HG03025 (cell line): Measurements from ENCODE around the gene RHEB.

ENCODE experiments used
- ATAC-seq: cut with Tn5 transposase; IDR thresholded peaks from one replicate; pipeline ENCODE4 v1.9.1; 2021; ENCODE audit warnings: mild to moderate bottlenecking, moderate library complexity; ENCODE audit not compliant: unreplicated experiment, low FRiP score

Gene RHEB

DNA sequence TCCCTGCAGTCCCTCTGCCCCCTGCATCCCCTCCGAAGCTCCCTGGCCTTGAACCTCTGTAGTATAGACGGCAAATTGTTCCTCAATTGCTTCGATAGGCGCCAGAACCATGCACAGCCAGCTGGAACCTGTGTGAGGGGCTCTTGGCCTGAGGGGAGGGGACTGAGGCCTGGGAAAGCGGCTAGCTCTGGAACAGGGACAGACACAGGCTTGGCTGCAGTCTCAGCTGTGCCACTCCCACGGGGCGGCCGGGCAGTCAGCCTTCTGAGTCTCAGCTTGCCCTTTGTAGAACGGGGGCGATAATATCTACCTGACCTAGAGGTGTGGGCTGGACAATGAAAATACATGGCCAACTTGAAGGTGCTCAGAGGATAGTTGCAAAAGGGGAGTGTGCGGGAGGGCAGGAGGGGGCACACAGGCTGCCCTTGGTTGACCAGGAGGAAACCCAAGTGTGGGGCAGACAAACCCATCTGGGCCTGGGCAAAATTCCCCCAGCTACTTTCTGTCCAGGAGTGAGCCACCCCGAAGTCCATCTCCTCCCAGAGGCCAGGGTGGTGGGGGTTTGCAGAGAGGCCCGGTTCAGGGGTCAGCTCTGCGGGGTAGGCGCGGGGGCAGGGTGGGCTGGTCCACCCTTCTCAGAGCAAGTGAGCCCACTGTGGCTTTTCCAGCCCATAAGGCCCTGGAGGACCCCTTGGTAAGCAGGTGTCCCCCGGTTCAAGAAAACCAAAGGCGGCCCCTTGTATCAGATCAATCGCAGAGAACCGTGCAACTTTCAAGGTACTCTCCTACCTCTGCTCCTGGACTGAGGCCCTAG, 84.4 kb downstream of the RHEB start:
- ATAC-seq: no peak

DNA sequence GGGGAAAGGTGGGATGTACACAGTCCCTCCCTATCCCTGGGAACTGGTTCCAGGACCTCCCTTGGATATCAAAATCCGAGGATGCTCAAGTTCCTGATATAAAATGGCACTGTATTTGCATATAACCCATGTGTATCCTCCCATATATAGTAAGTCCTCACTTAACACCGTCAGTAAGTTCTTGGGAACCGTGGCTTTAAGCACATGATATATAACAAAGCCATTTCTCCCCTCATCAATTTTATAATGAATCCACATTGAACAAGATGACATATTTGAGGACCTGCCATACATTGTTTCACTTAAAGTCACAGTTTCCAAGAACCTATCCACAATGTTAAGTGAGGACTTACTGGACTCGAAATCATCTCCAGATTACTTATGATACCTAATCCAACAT, 85.1 kb downstream of the RHEB start:
- no peak for ATAC-seq

DNA sequence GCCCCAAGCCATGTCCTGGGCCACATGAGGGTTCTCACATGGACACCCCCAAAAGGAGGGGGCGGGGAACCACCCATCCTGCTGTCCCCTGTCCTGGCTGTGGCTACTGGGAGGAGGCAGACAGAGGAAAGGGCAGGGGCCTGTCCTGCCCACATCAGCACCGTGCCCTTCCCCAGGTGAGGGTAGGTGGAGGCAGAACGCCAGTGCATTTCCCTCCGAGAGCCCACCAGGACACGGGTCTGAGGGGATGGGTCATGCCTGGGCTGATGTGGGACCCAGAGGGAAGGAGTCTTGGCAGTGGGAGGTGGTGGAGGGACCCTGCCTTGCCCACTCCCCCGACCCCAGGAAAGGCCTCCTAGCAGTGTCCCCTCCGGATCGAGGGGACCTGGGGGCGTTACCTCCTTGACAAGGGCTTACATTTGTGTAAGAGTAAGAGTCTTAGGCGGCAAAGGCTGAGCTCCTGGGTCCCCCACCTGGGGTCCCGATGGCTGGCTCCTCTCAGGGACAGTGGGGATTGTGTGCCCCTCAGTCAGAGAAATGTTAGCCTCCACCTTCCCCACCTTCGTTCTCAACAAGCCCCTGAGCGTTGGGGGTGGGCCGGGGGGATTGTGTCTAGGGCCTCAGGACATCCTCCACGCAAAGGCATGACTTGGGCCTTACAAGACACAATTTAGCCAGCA, 85.8 kb downstream of the RHEB start:
- ATAC-seq: no peak

DNA sequence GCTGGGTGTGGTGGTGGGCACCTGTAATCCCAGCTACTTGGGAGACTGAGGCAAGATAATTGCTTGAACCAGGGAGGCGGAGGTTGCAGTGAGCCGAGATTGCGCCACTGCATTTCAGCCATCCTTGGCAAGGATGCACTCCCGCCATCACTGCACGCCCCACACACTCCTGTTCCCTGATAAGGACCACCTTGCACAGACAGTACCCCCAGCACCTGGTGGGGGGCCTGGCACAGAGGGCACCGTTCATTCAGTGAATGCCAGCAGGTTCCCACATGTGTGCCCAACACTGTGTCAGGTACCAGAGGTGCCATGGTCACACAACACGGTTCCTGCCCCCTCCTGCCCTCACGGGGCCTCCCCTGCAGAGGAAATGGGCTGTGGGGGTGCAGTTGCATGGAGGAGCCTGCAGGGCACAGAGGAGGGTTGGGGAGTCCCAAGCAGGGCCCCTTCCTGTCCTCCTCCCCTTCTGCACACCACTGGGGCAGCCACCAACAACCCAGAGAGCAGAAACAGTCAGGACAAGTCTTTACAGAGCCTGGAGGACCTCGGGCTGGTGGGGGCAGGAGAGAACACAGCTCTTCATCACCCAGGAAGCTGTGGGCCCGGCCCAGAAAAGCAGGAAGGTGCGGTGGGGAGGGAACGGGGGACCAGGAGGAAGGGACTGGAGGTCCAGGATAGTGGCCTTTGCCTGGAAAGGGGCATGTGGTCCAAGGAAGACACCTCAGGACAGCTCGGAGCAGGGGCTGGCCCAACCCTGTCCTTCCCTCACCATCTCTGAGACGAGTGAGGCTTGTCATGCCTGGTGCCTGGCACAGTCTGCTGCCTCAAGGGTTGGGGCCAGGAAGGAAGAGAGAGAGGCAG, 86.8 kb downstream of the RHEB start:
- no peak for ATAC-seq

DNA sequence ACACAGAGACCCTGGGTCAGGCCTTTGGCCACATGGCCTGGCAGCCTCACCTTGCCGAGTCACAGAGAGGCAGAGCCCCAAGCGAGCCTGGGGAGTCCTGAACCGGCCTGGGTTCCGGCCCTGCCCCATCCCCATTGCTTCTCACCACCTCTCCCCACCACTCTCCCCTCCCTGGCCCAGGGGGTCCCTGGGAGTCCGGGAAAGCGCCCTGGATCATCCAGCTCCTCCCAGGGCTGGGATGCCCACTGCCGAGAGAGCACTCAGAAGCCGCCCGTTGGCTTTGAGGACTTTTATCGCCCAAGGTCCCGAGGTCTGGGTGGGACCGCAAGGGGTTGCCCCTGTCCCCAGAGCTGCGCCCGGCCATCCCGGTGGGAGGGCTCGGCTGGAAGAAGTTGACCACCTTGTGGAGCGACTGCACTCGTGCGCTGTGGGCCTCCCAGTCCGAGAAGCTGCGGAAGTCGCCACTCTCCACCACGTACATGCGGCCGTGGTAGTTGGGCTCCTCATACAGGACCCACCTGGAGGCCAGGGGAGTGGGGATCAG, 87.9 kb downstream of the RHEB start:
- ATAC-seq: no peak

DNA sequence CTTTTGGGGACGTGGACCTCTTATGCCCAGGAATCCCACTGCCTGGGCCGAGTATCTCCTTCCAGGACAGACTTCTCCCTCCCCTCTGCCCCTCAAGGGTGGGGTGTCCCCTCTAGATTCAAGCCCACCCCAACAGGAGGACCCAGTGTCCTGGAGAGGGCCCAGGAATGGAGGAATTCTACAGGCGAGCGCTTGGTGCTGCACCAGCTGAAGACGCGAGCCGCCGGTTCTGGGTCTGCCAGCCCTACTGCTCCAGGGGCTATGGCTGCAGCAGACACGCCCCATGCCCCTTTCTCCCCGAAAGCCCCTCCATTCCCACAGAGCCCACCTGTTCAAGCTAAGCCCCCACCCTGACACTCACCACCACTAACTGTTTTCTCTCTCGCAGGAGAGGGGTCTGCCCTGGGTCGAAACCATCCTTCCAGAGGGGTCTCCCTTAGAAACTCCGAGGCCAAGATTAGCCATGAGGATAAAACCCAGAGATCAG, 88.4 kb downstream of the RHEB start:
- ATAC-seq: no peak

DNA sequence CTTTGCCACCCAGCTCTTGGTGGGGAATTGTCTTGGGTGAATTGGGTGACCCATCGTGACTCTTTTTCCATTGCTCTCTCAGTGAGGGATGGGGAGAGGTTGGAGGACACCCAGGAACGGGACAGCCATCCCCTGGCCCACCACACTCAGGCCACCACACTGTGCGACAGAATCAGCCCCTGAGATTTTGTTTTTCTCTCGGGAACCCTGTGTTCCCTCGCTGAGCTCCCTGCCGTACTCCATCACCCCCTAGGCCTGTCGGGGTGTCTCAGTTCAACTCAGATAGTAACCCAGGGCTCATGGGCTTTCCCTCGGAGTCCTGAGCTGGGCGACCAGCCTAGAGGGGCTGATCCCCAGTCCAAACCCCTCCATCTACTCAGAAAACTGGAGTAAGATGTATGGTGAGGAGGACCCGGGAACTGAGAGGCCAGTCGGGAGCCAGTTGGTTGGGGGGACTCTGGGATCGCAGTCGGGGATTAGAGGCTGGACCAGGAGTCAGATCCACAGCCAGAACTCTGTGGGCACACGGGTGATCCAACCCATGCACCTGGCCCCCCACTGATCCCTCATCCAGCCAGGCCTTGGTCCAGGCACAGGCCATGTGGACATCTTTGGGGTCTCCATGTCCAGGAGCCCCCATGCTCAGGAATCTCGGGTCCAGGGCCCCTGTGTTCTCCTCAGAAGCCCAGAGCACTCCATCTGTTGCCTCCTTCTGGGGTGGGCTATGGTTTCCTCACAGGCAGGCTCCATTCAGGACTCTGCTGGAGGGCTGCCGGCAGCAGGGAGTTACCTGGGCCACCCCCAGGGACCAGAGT, 89.1 kb downstream of the RHEB start:
- no peak for ATAC-seq

DNA sequence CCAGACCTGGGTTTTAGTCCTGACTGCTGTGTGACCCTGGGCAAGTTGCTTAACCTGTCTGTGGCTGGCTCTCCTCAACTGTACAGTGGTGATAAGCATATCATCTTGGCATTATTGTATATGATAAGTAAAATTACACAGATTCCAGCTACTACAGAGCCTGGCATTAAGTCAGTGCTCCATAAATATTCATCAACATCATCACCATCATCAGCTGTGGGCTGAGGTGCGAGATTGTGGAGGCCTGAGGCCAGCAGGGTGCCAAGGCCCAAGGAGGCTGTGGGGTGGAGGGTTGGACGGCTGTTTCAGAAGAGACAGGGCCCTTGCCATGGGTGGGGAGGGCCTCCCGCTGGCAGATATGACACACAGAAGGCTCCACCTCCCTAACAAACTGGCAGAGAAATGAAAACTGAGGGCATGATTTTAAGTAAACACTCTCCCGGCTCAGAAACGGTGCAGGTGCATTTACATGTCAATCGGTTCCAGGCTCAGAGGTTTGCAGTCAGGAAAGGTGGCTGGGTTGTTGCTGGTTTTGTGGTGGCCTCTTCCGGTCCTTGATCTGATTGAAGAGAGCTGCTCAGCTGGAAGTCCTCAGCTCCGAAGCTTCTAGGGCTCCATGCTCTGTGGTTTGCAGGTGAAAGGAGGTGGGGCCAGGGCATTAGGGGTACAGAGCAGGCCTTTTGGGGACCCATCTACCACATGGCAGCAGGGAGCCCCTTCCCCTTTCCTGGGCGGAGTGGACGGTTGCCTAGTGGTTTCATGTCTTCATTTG, 89.9 kb downstream of the RHEB start:
- peak; percentile 53 for ATAC-seq

DNA sequence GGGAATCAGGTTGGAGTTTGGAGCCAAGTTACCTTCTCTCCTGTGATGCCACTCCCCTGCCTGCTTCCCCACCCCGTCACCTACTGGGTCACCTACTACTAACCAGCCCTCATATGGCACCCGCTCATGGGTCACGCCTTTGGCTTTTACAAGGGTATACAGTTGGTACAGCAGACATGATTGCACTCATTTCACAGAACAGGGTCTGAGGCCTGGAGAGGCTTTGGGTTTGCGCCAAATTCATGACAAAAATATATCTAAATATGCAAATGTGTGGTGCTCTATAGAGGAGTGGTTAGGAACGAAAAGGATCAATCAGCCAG, 90.5 kb downstream of the RHEB start:
- no peak for ATAC-seq

DNA sequence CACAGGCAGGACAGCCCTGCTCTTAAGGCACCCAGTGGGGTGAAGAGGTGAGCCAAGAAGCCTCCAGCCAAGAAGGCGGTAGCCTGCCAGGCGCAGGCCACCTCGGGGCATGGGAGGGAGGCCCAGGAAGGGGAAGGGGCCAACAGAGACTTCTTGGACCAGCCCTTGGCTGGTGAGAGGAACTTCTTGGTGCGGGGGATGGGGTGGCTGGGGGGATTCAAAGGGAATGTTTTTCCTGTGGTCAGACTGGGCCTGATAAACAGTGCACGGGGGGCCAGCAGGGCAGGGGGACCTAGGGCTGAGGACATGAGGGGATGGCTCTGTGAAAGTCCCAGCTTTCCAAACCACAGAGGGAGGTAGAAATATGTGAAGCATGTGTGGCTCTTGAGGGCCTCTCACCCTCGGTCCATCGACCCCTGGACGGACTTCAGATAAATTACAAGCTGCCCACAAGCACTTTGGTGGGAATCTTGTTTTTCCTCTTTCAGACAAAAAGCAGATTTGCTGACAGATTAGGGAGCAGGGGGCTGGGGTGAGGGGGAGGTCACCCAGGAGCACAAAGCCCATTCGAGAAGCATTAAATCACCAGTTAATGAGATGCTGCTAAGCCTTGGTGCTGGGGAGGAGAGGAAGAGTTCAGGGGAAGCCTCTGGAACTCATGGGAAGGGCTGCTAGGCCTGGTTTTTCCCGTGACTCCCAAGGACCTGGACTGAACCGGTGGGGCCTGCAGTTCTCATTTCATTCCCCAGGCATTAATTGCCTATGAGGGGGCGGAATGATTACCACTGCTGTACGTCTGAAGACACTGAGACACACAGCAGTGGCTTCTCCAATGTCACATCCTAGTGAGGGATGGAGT, 91.1 kb downstream of the RHEB start:
- ATAC-seq: no peak

DNA sequence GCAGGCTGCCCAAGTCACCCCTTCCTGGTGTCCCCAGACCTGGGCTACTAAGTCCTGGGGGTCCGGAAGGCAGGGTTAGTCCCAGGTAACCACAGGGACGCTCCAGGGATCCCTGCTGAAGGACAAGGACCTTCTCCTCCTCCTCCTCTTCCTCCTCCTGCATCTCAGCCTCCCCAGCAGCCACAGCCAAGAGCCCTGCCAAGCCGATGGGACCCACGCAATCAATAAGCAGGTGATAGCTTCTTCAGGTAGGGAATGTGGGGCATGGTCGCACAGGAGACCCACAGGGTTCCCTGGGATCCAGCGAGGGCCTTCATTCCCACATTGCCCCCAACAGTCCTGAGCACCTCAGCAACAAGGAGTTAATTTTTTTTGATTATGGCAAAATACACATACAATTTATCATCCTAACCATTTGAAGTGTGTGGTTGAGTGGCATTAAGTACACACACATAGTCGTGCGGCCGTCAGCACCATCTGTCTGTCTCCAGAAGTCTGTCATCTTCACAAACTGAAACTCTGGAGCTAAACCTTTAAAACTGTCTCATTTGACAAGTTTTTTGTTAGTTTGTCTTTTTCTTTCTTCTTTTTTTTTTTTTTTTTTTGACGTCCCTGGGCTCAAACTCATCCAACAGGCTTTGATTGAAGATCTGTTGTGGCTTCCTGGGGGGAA, 91.9 kb downstream of the RHEB start:
- no peak for ATAC-seq

DNA sequence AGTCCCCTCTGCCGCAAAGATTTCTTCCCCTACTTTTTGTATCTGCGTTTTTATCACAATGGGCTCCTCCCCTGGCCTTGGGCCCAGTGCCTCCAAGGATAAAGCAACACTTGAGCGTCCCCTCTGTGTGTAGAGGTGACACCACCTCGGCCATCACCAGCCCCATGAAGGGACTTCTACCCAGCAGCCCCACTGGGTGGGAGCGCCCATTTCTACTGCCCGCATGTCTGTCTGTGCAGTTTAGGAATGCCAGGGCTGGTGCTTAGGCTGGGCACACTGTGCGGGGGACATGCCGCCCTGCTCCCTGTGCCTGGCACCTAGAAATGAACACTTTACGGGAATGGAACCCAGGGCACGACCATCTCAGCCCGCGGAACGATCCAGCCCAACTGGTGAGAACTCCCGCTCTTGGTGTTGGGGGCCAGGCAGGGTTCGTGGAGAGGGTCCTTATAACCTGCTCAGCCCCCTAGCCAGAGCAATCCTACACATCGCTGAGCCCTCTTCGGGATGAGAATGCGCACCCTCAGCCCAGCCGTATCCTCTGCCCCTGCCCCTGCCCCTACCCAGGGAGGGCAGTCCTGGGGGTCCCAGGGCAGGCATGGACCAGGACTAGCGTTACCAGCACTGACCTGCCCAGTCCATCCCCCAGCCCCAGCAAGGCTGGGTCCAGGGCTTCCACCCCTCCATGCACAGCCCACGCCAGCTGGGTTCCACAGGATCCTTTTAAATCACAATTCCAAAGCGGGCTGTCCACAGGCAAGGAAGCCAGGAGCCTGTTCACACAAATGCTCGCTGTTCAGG, 92.6 kb downstream of the RHEB start:
- no peak for ATAC-seq

DNA sequence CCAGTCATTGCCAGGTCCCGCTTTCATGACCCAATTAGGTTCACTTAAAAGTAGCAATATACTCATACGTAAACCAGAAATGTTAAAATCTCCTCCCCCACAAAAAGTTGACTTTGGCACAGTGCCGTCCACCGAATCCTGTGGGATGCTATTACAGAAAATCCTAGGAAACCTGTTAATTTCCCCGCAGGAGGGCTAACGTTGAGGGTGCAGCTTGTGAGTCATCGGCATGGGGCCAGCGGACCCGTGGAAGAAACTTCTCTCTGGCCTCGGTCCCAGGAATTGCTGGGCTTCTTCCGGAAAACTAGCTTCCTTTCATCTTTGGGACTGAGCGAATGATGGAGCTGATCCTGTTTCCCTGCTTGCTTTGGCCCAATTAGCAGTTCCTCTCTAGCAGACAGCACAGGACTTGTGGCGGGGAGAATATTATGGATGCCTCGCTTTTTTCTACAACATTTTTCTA, 93.2 kb downstream of the RHEB start:
- no peak for ATAC-seq

DNA sequence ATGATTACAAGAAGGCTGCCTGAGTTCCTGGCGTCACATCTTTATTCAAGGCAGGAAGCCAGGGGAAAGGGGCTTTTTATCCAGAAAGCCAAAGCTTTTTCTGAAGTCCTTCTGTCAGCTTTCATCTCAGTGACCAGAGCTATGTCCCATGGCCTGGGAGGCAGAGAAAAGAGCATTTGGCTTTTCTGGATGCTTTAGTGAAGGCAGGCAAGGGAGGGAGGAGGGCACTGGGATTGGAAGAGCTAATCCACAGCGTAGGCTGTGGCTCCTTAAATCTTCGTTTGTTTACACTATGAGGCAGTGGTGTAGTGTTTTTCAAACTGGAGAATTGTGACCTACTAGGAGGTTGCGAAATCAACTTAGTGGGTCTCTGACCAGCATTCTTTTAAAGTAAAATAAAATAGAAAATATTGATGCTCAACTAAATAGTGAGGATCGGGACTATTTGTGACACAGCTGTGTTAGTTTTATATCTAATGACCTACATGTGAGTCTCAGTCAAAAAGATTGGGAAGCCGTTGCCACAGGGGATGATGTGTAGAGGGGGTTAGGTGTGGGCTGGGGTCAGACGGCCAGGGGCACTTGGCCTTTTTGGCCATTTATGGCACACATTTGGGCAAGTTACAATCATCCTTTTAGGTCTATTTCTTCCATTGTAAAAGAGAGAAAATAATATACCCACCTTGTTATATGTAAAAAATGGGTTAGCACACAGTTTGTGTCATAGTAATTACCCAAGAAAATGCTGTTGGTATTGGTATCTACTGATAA, 93.8 kb downstream of the RHEB start:
- ATAC-seq: no peak

DNA sequence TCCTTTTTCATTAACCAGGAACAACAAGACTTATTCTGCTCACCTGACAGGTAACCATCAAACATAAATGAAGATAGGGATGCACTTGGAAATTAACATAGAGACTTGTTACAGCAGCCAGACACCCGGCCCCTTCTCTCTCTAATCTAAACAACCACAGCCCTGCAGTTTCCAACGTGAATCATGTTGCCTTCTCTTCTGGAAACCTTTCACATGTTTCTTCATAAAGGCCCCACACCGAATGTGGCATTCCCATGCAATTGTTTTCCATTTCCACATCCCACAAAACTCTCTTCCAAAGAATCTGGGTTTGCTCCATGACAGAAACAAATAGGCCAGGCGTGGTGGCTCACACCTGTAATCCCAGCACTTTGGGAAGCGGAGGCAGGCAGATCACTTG, 94.9 kb downstream of the RHEB start:
- no peak for ATAC-seq

DNA sequence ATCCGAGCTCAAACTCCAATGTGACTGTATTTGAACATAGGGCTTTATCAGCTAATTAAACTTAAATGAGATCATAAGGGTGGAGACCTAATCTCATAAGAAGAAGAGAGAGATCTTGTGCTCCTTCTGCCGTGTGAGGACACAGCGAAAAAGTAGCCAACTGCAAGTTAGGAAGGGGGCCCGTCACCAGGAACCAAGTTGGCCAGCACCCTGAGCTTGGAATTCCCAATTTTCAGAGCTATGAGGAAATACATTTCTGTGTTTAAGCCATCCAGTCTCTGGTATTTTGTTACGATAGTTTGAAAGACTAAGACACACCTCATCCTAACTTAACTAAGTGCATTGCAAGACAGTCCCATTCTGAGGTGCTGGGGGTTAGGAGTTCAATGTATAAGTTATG, 95.8 kb downstream of the RHEB start:
- ATAC-seq: no peak
